GM12873 (cell line): Measurements from ENCODE around the gene TDP2.
A peak's percentile ranks its signal among the peaks of the same experiment; 100 is the strongest.

Source experiments
- TF ChIP-seq, protein P1 (sequence below): IDR thresholded peaks from 2 replicates; pipeline ENCODE4 v1.5.1; 2012; ENCODE audit warnings: low read depth, mild to moderate bottlenecking, moderate library complexity, low read length, control low read depth; ENCODE audit not compliant: insufficient read depth; ENCODE audit errors: missing control alignments

TDP2 gene

GRCh38 chr6:24666641-24667377, at the start of gene TDP2, which contains the start of gene ACOT13:
Gene TDP2 (minus strand): TSS chr6:24666899. CDS start chr6:24666862, 37 bp downstream.
Gene ACOT13 (plus strand): TSS chr6:24667077. CDS start chr6:24667264, 187 bp downstream.
- TF ChIP-seq, protein P1, sequence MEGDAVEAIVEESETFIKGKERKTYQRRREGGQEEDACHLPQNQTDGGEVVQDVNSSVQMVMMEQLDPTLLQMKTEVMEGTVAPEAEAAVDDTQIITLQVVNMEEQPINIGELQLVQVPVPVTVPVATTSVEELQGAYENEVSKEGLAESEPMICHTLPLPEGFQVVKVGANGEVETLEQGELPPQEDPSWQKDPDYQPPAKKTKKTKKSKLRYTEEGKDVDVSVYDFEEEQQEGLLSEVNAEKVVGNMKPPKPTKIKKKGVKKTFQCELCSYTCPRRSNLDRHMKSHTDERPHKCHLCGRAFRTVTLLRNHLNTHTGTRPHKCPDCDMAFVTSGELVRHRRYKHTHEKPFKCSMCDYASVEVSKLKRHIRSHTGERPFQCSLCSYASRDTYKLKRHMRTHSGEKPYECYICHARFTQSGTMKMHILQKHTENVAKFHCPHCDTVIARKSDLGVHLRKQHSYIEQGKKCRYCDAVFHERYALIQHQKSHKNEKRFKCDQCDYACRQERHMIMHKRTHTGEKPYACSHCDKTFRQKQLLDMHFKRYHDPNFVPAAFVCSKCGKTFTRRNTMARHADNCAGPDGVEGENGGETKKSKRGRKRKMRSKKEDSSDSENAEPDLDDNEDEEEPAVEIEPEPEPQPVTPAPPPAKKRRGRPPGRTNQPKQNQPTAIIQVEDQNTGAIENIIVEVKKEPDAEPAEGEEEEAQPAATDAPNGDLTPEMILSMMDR = peak; percentile 60

- TF ChIP-seq, protein P1 = no peak
These were observed 44.0 kb upstream of the TDP2 start for GRCh38 chr6:24710519-24711303.

GRCh38 chr6:24709014-24709711, 42.5 kb upstream of the TDP2 start:
- TF ChIP-seq, protein P1 = no peak

DNA sequence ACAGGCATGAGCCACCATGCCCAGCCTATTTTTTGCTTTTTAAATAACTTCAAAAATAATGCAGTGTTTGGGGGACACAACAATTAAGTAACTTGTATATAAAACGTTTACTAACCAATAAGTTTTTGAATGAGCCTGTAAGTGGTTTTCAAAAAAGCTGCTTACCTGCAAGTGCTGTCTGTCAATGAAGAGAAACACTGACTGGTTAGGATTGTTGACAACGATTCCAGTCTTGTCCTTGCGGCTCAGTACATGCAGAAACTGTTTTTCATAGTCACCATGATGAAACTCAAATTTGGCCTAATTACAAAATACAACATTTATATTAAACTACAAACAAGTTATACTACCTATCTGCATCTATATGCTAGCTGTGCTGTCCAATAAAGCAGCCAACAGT, 41.9 kb upstream of the TDP2 start:
- TF ChIP-seq, protein P1 = no peak

DNA sequence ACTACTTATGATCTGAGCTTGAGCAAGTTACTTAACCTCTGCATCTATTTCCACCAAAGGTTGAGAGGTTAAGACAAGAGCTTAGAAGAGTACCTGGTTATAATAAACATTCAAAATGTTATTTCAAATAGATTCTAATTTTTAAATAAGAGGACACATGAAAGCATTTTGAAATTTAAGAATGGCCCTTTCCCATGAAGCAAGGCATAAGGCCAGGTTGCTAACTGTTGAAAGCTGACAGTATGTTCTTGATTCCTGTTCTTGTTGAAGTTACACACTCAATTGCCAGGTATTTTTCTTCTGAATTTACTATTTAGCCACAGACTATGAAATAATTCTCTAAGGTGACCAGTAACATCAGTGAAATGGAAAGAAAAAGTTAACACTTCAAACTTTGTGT, 37.8 kb upstream of the TDP2 start:
- TF ChIP-seq, protein P1 = no peak

DNA sequence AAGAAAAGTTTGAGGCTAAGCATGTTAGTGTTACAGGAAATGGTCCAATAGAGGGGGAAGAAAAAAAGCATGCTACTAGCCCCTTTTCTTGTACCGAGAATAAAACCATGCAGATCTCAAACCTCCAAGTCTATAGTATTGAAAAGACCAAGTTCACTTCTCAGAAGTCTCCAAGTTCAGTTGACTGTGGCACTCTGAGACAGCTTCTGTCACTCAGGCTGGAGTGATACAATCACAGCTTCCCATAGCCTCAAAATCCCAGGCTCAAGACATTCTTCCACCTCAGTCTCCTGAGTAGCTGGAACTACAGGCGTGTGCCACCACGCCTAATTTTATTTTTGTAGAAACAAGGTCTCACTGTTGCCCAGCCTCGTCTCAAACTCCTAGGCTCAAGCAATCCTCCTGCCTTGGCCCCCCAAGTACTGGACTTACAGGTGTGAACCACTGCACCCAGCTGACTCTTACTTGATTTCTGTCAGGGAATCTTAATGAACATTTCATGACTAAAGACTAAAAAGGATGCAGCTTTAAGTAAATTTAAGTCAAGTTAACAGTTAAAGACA, 36.1 kb upstream of the TDP2 start:
- TF ChIP-seq, protein P1 = no peak
